Neural cell (in vitro differentiated cells): ENCODE measurements around the gene TRPM3. TPM values are rescaled to one million over a fixed set of nuclear protein-coding genes. Genes with fewer than 3 reads are reported as not detected.

Source experiments
- H2AFZ ChIP-seq: fragments of 200-600, 300-800 bp; sonication (generic), shearing (Covaris generic); 2 replicates; pipeline ENCODE4 v1.6.0; 2014; ENCODE audit warnings: low read depth, mild to moderate bottlenecking, antibody characterized with exemption, low read length, moderate library complexity
- H3F3A ChIP-seq: fragments of 200-600 bp; shearing (Covaris generic); 2 replicates; pipeline ENCODE4 v1.6.1; 2016; ENCODE audit warnings: mild to moderate bottlenecking, moderate library complexity, mixed read lengths, antibody characterized with exemption, low read length; ENCODE audit not compliant: insufficient read depth, poor library complexity, severe bottlenecking
- H3K27ac ChIP-seq: fragments of 200-600, 300-800 bp; sonication (generic), shearing (Covaris generic); 2 replicates; pipeline ENCODE4 v1.5.1; 2014; ENCODE audit warnings: mild to moderate bottlenecking, low read length, moderate library complexity
- H3K27me3 ChIP-seq: fragments of 300-800, 200-600 bp; sonication (generic), shearing (Covaris generic); 2 replicates; pipeline ENCODE4 v1.6.0; 2014; ENCODE audit warnings: mild to moderate bottlenecking, low read depth, low read length, moderate library complexity; ENCODE audit not compliant: insufficient read depth
- H3K36me3 ChIP-seq: fragments of 300-800, 200-600 bp; sonication (generic), shearing (Covaris generic); 2 replicates; pipeline ENCODE4 v1.5.1; 2014; ENCODE audit warnings: mild to moderate bottlenecking, antibody characterized with exemption, low read length, moderate library complexity; ENCODE audit not compliant: insufficient read depth
- H3K4me2 ChIP-seq: fragments of 300-800, 200-600 bp; sonication (generic), shearing (Covaris generic); 2 replicates; pipeline ENCODE4 v1.6.0; 2014; ENCODE audit warnings: mild to moderate bottlenecking, low read length
- H3K4me3 ChIP-seq: fragments of 300-800, 200-600 bp; sonication (generic), shearing (Covaris generic); 2 replicates; pipeline ENCODE4 v1.5.1; 2014; ENCODE audit warnings: mild to moderate bottlenecking, low read length, moderate library complexity
- H3K79me2 ChIP-seq: fragments of 200-600 bp; shearing (Covaris generic); replicated peaks from 2 replicates; pipeline ENCODE4 v1.6.0; 2014; ENCODE audit warnings: mild to moderate bottlenecking, low read length, moderate library complexity; ENCODE audit not compliant: insufficient read depth
- H3K9ac ChIP-seq: fragments of 300-800, 200-600 bp; sonication (generic), shearing (Covaris generic); 2 replicates; pipeline ENCODE4 v1.6.1; 2016; ENCODE audit warnings: mild to moderate bottlenecking, low read length, mixed read lengths
- H3K9me2 ChIP-seq: fragments of 200-600 bp; shearing (Covaris generic); 2 replicates; pipeline ENCODE4 v1.6.1; 2016; ENCODE audit warnings: mild to moderate bottlenecking, low read length, mixed read lengths; ENCODE audit not compliant: insufficient read depth
- H3K9me3 ChIP-seq: fragments of 200-600, 300-800 bp; sonication (generic), shearing (Covaris generic); 2 replicates; pipeline ENCODE4 v1.6.1; 2016; ENCODE audit warnings: mild to moderate bottlenecking, mixed run types, low read length, moderate library complexity, mixed read lengths
- H4K20me1 ChIP-seq: fragments of 200-600 bp; shearing (Covaris generic); 2 replicates; pipeline ENCODE4 v1.6.1; 2016; ENCODE audit warnings: mild to moderate bottlenecking, mixed run types; ENCODE audit not compliant: insufficient read depth
- EP300 ChIP-seq: fragments of 450-650 bp; conservative IDR thresholded peaks from 2 replicates; pipeline ENCODE4 v1.6.1; 2014; ENCODE audit warnings: antibody characterized with exemption, mild to moderate bottlenecking, moderate library complexity; ENCODE audit not compliant: poor library complexity, severe bottlenecking
- EZH2 ChIP-seq: fragments of 200-600, 300-800 bp; shearing (Covaris generic), sonication (generic); IDR thresholded peaks from 2 replicates; pipeline ENCODE4 v1.6.1; 2014; ENCODE audit warnings: antibody characterized with exemption, low read length, borderline replicate concordance, mild to moderate bottlenecking; ENCODE audit not compliant: insufficient read depth, poor library complexity, severe bottlenecking
- MXI1 ChIP-seq: fragments of 450-650 bp; conservative IDR thresholded peaks from 2 replicates; pipeline ENCODE4 v1.6.1; 2014; ENCODE audit warnings: antibody characterized with exemption, mild to moderate bottlenecking; ENCODE audit not compliant: poor library complexity, severe bottlenecking
- POLR2AphosphoS5 ChIP-seq: IDR thresholded peaks from 2 replicates; pipeline ENCODE4 v1.6.1; 2012
- RAD21 ChIP-seq: fragments of 450-650 bp; conservative IDR thresholded peaks from 2 replicates; pipeline ENCODE4 v1.6.1; 2014; ENCODE audit warnings: antibody characterized with exemption, mild to moderate bottlenecking, moderate library complexity
- REST ChIP-seq: IDR thresholded peaks from 2 replicates; pipeline ENCODE4 v1.6.1; 2012; ENCODE audit warnings: borderline replicate concordance
- SMC3 ChIP-seq: fragments of 450-650 bp; conservative IDR thresholded peaks from 2 replicates; pipeline ENCODE4 v1.6.1; 2014; ENCODE audit warnings: antibody characterized with exemption, mild to moderate bottlenecking, moderate library complexity; ENCODE audit not compliant: poor library complexity
- TAF1 ChIP-seq: IDR thresholded peaks from 2 replicates; pipeline ENCODE4 v1.6.1; 2012; ENCODE audit warnings: low read depth
- polyA plus RNA-seq: library from polyadenylated mRNA; depleted of rRNA; stranded (reverse); fragments of >200 nt; gene quantifications from 2 replicates; pipeline ENCODE4 v1.2.3, GENCODE V29; 2014
- TF ChIP-seq, protein P1 (sequence below): fragments of 450-650 bp; IDR thresholded peaks from 2 replicates; pipeline ENCODE4 v1.5.1; 2014; ENCODE audit warnings: antibody characterized with exemption, mild to moderate bottlenecking, moderate library complexity; ENCODE audit not compliant: poor library complexity, severe bottlenecking

Gene TRPM3
- polyA plus RNA-seq, 1 donor from 2014 or later, result 1.3 TPM

DNA sequence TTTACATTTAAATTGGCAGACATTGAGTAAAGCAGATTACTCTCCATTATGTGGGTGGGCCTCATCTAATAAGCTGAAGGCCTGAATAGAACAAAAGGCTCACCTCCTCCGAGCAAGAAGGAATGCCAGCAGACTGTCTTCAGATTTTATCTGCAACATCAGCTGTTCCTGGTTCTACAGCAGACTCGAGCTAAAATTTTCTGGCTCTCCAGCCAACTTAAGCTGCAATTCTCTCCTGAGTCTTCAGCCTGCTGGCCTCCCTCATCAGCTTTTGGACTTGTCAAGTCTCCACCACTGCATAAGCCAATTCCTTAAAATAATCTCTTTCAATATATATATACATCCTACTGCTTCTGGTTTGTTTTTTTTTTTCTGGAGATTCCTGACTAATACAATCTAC, 12.5 kb downstream of the TRPM3 start:
- TF ChIP-seq, protein P1, sequence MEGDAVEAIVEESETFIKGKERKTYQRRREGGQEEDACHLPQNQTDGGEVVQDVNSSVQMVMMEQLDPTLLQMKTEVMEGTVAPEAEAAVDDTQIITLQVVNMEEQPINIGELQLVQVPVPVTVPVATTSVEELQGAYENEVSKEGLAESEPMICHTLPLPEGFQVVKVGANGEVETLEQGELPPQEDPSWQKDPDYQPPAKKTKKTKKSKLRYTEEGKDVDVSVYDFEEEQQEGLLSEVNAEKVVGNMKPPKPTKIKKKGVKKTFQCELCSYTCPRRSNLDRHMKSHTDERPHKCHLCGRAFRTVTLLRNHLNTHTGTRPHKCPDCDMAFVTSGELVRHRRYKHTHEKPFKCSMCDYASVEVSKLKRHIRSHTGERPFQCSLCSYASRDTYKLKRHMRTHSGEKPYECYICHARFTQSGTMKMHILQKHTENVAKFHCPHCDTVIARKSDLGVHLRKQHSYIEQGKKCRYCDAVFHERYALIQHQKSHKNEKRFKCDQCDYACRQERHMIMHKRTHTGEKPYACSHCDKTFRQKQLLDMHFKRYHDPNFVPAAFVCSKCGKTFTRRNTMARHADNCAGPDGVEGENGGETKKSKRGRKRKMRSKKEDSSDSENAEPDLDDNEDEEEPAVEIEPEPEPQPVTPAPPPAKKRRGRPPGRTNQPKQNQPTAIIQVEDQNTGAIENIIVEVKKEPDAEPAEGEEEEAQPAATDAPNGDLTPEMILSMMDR, result no peak
- TF ChIP-seq REST (no peak), SMC3 (no peak), EP300 (no peak), POLR2AphosphoS5 (no peak), MXI1 (no peak), TAF1 (no peak), EZH2 (no peak), RAD21 (no peak)
- Histone ChIP-seq H3K79me2 (no peaks in the 10 kb centered on the region), H3K4me3 (no peak overlapping the region)

DNA sequence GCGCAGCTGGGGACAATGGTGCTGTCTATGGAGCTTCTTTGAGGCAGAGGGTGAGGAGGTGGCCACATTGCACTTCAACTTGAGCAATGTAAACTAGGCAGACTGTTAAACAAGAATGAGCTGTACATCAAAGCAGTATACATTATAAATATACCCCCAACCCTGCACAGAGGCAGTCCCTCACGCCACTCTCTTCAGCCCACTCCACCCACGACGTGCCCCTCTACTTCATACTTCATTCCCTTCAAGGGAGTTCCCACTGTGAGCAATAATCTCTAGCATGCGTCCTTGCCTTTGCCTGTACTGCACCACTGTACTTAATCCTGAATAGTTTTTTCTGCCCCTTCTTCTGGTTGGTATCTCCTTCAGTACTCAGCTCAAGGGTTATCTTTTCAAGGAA, 14.4 kb downstream of the TRPM3 start:
- no peaks in the 10 kb centered on the region for H3K9me3 ChIP-seq
- no peaks in the 10 kb centered on the region for H3F3A ChIP-seq
- H4K20me1 ChIP-seq, result no peaks in the 10 kb centered on the region
- no peaks in the 10 kb centered on the region for H3K27me3 ChIP-seq
- no peak overlapping the region for H3K4me2 ChIP-seq
- TF ChIP-seq, protein P1, result no peak
- TF ChIP-seq MXI1 (no peak), POLR2AphosphoS5 (no peak), TAF1 (no peak), EP300 (no peak), RAD21 (no peak), SMC3 (no peak), REST (no peak), EZH2 (no peak)
- no peaks in the 10 kb centered on the region for H3K9me2 ChIP-seq
- no peaks in the 10 kb centered on the region for H3K36me3 ChIP-seq
- no peak overlapping the region for H3K4me3 ChIP-seq
- H2AFZ ChIP-seq, result no peak overlapping the region
- H3K79me2 ChIP-seq, result no peaks in the 10 kb centered on the region
- H3K27ac ChIP-seq, result no peak overlapping the region
- H3K9ac ChIP-seq, result no peak overlapping the region

More for the DNA sequence above, 12.5 kb downstream of the TRPM3 start:
- Histone ChIP-seq H3F3A (no peaks in the 10 kb centered on the region), H4K20me1 (no peaks in the 10 kb centered on the region), H3K9me2 (no peaks in the 10 kb centered on the region), H2AFZ (no peak overlapping the region), H3K27me3 (no peaks in the 10 kb centered on the region), H3K36me3 (no peaks in the 10 kb centered on the region), H3K9me3 (no peaks in the 10 kb centered on the region), H3K9ac (no peak overlapping the region), H3K27ac (no peak overlapping the region), H3K4me2 (no peak overlapping the region)
